PC-9 (cell line): Measurements from ENCODE around the gene MAP4K4.

Source experiments
- CTCF ChIP-seq: fragments of 200-600 bp; sonication (generic); conservative IDR thresholded peaks from 2 replicates; pipeline ENCODE4 v1.6.1; 2017; ENCODE audit warnings: mixed run types, antibody characterized with exemption, mild to moderate bottlenecking, moderate library complexity
- EZH2 ChIP-seq: fragments of 200-600 bp; sonication (generic); IDR thresholded peaks from 2 replicates; pipeline ENCODE4 v1.8.0; 2017; ENCODE audit warnings: antibody characterized with exemption, low read depth

- TF ChIP-seq CTCF (no peak), EZH2 (no peak)
Observed at GRCh38 chr2:101882769-101883307, 185.3 kb downstream of the MAP4K4 start.
